NCI-H748 (cell line): ENCODE measurements around the gene MED16.
"Not testable (repeated sequence)": the region's sequence is repeated elsewhere in the genome, so short reads cannot be mapped to it uniquely, and the experiment has no call there.

Experiments used
- DNase-seq: peaks from one replicate; lab custom pipeline; 2025; ENCODE audit not compliant: unreplicated experiment; lab: John Stamatoyannopoulos, UW

The MED16 gene

DNA sequence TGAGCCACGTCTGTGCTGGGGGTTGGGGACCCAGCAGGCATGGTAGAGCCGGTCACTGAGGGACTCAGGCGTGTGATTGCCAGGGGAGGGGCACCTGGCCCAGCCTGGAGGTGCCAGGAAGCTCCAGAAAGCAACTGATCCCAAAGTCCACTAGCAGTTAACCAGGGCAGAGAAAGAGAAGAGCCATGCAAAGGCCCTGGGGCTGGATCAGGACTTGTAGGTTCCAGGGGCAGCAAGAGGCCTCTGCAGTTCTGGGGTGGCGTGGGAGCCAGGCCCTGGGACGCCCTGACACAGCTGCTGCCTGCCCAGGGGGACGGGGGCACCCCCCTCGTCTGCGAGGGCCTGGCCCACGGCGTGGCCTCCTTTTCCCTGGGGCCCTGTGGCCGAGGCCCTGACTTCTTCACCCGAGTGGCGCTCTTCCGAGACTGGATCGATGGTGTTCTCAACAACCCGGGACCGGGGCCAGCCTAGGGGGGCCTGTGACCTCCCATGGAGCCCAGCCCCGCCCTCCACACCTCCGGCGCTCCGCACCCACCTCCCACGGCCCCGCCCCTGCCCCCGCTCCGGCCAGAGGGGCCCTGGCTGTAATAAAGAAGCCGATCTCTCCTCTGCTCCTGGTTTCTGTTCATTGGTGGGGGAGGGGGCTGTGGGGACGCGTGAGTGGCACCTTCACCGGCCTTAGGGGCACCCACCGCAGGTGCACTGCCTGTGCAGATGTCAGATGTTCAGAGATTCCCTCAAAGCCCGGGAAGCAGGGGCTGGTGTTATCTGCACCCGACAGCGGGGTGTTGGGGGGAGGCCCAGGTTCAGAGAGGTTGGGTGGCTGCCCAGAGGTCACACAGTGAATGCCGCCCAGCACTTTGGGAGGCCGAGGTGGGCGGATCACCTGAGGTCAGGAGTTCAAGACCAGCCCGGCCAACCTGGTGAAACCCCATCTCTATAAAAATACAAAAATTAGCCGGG is 61.3 kb downstream of the MED16 start:
- no peak for DNase-seq

- DNase-seq: no peak
Measured at GRCh38 chr19:829129-829758, 63.7 kb downstream of the MED16 start.

DNA sequence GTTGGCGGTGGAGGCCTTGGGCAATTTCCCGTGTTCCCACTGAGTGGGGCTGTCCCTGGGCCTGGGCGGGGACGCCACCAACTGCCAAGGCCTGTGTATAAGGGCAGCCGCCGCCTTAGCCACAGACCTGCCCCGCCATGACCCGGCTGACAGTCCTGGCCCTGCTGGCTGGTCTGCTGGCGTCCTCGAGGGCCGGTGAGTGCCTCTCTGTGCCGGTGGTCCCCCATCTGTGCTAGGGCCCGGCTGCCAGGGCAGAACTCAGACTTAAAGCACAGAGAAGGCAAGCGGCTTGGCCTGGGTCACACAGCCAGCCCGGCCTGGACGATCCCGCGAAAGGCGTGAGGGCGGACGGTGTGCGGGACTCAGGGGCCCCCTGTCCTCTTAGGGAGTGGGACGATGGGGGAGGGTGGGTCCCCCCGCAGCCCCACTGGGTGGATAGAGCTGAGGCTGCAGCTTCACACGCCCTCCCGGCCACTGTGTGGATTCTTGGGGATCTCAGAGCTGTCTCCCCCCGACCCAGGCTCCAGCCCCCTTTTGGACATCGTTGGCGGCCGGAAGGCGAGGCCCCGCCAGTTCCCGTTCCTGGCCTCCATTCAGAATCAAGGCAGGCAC is 65.2 kb downstream of the MED16 start, which contains the start of gene AZU1:
Gene AZU1 (plus strand): TSS at position 128 of the 612 bp plus-strand sequence. CDS start 10 bp downstream, at position 138.
- no peak for DNase-seq

GRCh38 chr19:827314-827709 is 65.7 kb downstream of the MED16 start:
- no peak for DNase-seq

DNA sequence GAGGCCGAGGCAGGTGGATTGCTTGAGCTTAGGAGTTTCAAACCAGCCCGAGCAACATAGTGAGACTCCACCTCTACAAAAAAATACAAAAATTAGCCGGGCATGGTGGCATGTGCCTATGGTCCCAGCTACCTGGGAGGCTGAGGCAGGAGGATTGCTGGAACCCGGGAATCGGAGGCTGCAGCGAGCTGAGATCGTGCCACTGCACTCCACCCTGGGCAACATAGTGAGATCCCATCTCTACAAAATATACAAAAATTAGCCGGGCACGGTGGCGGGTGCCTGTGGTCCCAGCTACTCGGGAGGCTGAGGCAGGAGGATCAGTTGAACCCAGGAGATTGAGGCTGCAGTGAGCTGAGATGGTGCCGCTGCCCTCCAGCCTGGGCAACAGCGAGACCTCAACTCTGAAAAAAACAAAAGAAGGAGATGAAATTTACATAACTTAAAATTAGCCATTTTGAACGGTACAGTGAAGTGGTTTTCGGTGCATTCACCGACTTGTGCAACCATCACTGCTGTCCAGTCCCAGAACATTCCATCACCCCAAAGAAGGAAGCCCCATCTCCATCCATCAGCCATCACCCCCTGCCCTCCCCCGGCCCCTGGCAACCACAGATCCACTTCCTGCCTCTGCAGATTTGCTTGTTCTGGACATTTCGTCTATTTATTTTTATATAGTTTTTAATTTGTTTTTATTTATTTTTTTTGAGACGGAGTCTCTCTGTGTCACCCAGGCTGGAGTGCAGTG is 66.9 kb downstream of the MED16 start:
- no peak for DNase-seq

DNA sequence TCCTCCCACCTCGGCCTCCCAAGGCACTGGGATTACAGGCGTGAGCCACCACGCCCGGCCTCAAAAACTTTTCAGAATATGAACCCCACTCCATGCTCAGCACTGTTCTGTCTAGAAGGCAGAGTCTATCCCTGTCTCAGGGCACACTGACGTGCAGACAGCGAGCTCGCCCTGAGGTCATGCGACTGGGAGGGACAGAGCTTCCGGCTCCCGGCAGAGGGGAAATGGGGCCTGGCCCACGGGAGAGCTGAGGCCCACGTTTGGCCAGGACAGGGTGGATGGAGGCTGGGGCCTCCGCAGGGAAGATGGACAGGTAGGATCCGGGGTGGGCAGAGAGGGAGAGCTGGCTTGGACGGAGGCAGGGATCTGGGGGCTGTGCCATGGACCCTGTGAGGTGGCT is 68.1 kb downstream of the MED16 start:
- DNase-seq: no peak

DNA sequence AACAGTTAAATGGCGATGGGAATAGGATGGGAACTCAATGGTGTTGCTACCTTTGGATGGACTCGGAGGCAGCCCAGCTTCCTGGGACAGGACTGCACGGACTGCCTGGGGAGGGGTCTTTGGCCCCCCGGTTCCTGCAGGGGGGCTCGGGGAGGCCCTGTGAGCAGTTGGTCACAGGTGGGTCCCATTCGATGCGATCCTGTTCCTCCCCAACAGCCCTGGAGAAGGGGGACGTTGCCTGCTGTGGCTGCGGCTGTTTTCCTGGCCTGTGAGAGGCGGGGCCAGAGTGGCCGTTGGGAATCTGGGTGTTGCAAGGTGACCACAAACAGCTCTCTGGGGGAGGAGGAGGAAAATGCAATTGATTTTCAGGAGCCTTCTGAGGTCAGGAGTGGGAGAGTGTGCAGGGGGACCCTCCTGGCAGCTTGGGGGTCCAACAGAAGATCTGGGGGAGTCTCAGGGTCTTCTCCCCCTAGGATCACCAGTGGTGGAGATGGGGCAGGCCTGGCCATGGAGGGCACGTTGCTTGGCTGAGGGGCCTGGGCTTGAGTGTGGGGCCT is 69.3 kb downstream of the MED16 start:
- DNase-seq: no peak

GRCh38 chr19:821825-822503 is 71.0 kb downstream of the MED16 start, which contains the start of gene PLPPR3:
TSS of gene PLPPR3 (minus strand) at chr19:821955. CDS start at chr19:821559, 396 bp downstream.
- peak; percentile 48 for DNase-seq

DNA sequence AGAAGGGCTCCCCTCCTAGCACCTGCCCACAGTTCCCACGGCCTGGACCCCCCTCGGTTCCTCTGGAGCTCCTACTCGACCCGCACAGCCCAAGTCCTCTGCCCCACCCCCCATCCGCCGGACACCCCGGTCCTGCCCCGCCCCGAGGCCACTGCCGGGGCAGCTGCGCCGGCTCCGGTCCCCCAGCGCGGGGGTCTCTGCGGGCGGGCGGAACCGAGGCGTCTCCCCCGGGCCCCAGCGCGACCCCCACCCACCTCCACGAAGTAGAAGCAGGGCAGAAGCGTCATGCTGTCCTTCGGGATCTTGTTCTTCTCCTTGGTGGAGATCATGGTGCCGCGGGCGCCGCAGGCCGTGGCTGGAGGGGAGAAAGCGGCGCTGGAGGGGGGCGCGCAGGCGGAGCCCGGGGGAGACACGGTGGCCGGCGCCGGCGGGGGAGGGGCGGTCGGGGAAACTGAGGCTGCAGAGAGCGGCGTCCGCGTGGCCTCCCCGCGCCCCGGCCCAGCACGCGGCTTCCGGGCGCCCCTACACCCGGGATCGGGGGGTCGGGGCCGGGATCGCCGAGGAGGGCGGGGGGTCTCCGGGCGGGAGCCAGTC is 71.7 kb downstream of the MED16 start:
- peak; percentile 13 for DNase-seq

DNA sequence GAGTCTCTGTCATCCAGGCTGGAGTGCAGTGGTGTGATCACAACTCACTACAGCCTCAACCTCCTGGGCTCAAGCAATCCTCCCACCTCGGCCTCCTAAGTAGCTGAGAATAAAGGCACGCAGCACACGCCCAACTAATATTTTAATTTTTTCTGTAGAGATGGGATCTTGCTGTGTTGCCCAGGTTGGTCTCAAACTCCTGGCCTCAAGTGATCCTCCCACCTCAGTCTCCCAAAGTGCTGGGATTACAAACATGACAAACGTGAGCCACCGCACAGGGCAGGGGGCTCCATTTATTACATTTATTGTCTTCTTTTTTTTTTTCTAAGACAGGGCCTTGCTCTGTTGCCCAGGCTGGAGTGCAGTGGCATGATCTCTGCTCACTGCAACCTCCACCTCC is 72.8 kb downstream of the MED16 start:
- DNase-seq: not testable (repeated sequence)
